NCI-H748 treated with DMSO at 0.1 percent for 48 hours (cell line): ENCODE results near the gene SPATA6L.
"Not testable (repeated sequence)": the region's sequence is repeated elsewhere in the genome, so short reads cannot be mapped to it uniquely, and the experiment has no call there.

Experiments
- DNase-seq: peaks from one replicate; lab custom pipeline; 2025; lab: John Stamatoyannopoulos, UW

The SPATA6L gene

DNA sequence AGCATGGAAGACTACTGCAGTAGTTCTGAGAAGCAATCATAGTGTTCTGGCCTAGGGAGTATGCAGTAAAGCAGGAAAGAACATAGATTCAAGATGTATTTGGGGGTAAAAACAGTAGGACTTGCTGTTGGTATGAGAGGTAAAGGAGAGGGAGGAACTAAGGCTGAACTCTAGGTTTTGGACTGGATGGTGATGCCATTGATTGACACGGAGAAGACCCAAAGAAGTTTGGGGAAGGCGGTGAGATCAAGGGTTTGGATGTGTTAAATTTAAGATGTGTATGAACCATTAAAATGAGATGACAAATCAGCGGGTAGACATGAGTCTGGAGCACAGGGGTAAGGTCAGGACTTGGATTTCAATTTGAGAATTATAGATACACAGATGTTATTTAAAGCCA lies 11.1 kb upstream of the SPATA6L start:
- no peak for DNase-seq

DNA sequence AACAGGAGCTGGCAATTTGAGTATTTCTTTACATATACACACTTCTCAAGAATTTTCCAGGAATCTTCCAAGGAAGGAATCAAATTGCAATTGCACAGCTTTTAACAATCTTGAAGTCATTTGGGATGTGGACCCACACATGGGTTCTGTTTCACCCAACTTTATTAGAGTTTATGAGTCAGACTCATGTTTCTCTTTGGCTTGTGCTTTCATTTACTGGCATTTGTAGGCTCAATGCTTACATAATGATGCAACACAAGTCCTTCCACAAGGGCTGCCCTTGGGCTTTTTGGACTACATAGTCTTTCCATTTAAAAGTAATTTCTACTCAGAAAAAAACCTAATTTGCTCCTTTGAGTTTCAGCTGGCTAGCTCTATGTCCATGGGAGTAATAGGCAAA lies 8.5 kb upstream of the SPATA6L start:
- no peak for DNase-seq

DNA sequence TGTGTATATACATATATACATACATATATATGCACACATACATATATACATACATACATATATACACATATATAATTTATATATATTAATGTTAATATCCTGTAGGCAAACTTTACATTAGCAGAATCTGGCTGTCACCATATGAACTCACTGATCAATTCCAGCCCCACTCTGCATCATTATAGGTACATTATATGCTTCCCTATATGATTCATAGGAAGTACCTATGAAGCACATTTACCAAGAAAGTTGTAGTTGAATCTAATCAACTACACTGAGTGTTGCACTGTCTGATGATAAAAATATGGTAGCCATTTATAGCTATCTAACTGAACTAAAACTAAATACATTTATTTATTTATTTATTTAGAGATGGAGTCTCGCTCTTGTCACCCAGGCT lies 5.5 kb upstream of the SPATA6L start:
- no peak for DNase-seq

DNA sequence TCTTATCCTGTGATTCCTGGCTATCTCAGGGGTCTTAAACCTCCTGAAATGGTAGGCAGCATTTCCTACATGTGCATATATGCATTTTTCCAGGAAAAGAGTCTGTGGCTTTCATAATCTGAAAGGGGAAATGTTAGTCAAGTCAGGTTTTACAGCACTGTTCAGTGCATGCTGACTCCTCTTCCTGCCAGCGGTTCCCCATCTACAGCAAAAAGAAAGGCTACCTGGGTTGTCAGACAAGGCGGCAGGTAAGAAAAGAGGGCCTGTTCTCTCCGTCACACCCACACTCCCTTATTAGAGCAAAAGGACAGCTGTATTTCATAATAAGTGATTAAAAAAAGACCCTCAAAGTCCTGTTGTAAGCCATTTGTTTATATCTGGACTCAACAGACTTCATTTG lies 4.3 kb upstream of the SPATA6L start:
- no peak for DNase-seq

DNA sequence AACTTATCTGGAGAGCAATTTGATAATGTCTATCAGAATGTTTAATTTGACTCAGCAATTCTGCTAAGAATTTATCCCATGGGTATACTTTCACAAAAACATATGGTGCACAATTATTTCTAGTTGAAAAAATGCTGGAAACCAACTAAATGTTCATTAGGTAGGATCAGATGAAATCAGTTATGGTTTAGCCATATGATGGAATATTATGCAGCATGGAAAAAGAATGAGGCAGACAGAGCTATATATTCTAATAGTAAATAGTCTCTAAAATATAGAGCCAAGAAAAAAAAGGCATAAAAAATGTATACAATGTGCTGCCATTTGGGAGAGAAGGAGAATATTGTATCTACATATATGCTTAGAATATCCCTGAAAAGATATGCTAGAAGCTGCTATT lies 3.6 kb upstream of the SPATA6L start:
- no peak for DNase-seq

DNA sequence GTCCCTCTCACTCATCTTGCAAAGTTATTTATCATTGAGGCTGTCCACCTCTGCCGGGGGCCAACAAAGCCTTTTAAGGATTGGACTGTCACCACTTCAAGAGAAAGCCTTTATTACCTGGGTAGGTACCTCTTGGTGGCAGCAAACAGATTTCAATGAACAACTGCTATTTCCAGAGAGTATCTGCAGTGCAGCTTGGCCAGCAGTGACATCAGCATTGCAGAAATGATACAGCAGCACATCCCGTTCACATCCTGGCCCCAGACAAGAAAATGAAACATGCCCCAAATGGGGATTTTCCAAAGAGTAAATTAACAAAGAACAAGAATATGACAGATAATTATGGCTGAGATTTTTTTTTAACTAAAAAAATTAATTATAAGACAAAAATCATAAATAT lies 2.3 kb upstream of the SPATA6L start:
- no peak for DNase-seq

DNA sequence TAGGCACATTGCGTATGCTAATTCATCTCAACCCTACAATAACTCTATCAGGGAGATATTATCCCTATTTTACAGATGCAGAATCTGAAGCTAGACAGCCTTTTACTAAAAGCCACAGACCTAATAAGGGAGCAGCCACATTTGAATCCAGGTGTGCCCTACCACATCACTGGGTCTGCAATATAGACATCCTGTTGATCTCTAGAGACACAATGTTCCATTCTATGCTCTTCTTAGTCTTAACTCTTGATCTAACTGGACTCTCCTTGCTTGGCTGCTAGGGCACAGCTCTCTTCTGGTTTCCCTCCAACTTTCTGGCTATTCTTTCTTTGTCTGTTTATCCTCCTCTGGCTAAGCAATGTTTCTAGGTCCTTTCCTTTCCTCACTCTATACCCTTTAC lies 1.4 kb upstream of the SPATA6L start:
- DNase-seq: no peak

DNA sequence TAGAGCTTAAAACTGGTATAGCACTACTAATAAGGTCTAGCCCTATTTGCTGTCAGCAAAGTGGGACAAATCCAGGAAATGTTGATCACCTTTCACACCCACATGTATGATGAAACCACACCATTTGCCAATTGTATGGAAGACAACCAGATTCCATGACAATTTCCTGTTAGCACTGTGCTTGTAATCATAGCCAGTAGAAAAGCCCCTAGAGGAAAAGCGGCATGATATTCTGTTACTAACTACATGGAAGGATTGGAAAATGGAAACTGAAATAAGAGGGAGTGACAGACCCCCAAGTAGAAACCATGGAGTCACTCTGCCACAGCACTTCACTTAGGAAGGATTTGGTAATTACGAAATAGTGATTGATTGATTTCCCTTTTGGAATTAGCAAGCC lies 923 bp downstream of the SPATA6L start:
- peak; percentile 24 for DNase-seq

DNA sequence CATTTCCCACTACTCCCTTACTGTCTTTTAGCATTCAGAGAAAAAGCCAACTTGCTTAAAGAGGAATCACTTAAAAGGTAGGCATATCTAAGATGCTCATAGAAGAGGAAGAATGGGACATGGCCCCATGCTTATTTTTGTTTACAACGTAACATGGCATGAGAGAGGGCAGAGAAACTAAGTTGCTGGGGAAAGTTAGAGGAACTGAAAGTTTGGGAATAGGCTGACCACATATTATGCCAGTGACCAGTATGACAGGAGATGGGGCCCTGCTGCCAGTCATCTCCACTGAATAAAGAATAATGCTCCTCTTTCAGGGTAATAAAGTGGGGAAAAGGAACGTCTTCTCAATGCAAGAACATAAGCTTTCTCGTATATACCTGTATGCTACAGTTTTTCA lies 2.3 kb downstream of the SPATA6L start:
- no peak for DNase-seq

DNA sequence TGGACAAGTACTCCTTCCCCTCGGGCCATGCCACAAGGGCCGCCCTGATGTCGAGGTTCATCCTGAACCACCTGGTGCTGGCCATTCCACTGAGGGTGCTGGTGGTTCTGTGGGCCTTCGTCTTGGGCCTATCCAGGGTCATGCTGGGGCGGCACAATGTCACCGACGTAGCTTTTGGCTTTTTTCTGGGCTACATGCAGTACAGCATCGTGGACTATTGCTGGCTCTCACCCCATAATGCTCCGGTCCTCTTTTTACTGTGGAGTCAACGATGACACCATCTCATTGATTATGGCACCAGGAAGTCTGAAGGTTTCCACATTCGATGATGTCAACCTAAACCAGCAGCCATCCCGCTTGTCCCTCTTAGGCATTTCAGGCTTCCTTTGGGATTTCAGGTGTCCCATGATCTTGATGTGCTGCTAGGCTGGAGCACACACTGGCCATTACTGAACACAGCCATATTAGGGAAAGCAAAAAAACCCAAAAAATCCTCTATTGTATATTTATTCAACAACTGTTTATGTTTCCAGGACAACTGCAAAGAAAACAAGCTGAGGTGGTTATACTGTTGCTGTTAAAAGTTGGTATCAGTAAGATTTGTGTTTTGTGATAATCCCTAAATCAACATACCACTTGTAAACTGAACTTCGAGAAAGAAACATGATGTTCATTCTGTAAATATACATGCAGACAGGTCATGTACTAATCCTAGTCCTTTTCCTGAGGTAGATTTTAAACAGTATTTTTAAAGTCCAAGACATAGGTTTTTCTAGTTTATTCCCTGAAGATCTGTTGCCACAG lies 3.1 kb downstream of the SPATA6L start:
- DNase-seq: no peak

DNA sequence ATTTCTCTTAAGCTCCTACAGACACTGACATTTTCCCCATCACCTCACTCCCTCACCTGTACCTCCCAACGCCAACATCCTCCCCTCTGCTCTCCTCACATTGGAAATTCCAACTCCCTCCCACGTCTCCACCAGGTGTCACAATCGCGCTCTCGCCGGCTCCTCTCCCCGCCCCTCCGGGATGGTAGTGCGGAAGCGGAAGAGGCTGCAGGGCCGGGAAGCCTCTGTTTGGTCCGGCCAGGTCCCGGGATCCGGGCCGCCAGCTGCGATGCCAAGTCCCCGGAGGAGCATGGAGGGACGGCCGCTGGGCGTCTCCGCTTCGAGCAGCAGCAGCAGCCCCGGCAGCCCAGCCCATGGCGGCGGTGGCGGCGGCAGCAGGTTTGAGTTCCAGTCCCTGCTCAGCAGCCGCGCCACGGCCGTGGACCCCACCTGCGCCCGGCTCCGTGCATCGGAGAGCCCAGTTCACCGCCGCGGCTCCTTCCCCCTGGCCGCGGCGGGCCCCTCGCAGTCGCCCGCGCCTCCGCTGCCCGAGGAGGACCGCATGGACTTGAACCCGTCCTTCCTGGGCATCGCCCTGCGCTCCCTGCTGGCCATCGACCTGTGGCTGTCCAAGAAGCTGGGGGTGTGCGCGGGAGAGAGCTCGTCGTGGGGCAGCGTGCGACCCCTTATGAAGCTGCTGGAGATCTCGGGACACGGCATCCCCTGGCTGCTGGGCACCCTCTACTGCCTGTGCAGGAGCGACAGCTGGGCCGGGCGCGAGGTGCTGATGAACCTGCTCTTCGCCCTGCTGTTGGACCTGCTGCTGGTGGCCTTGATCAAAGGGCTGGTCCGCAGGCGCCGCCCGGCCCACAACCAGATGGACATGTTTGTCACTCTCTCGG lies 3.9 kb downstream of the SPATA6L start, which contains the start of gene PLPP6:
TSS of gene PLPP6 (plus strand) at position 187 of the 881 bp plus-strand sequence. CDS start at position 269, 82 bp downstream.
- peak; percentile 89 for DNase-seq

DNA sequence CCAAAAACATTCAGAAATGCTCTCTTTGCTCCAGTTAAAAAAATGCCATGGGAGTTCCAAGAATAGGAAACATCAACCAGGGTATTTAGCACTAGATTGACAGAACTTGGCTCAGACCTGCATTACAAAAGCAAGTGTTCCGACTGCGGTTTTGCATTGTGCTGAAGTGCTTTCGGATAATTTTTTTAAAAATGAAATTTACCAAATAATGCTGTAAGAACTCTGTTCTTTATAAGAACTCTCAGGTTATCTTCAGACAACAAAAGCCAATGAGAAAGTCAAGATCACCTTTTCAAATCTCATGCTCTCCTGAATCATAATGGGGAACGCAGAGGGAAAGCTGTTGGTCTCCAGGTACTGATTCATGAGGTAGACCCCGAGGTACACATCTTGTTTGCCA lies 4.7 kb downstream of the SPATA6L start:
- no peak for DNase-seq

DNA sequence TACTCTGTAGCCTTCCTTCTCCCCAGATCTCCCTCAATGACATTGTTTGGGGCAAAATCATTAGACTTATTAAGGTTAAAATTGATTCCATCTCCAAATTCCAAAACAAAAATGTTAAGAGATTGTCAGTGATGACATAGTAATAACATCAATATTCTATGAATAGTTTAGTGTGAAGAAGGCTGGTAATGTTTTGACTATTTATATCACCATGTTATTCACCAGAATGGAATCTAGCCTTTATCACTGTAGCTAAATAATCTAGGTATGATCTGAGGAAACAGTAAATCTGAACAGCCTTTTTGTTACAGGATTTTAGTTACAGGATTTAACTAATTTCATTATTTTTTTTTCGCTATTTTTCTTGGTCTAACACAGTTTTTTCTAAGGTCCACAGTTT lies 5.1 kb downstream of the SPATA6L start:
- DNase-seq: no peak

DNA sequence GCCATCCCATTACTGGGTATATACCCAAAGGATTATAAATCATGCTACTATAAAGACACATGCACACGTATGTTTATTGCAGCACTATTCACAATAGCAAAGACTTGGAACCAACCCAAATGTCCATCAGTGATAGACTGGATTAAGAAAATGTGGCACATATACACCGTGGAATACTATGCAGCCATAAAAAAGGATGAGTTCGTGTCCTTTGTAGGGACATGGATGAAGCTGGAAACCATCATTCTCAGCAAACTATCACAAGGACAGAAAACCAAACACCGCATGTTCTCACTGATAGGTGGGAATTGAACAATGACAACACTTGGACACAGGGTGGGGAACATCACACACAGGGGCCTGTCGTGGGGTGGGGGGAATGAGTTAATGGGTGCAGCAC lies 5.6 kb downstream of the SPATA6L start:
- DNase-seq: not testable (repeated sequence)

DNA sequence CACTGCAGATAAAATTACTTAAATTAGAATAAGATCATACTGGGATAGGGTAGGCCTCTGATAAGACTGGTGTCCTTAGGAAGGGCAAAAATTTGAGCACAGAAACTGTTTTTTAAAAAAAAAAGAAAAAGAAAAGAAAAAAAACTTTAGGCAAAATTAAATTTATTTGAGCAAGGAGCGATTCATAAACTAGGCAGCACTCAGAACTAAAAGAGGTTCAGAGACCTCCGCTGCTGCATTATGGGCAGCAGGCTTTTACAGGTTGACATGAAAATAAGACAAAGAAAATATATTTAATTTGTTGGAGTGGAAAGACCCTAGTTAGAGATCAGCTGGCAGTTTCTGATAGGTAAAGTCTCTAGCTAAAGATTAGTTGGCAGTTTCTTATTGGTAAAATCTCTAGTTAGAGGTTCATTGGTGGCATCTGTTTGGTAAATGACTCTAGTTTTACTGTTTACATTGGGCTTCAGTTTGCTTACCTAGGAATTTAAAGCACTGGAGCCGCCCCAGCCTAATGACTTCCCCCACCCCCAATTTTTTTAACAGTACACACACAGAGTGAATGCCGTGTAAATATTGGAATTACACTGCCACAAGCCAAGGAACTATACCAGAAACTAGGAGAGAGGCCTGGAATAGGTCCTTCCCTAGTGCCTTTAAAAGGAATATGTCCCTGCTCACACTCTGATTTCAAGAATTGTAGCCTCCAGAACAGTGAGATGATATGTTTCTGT lies 8.7 kb downstream of the SPATA6L start:
- peak; percentile 2 for DNase-seq

DNA sequence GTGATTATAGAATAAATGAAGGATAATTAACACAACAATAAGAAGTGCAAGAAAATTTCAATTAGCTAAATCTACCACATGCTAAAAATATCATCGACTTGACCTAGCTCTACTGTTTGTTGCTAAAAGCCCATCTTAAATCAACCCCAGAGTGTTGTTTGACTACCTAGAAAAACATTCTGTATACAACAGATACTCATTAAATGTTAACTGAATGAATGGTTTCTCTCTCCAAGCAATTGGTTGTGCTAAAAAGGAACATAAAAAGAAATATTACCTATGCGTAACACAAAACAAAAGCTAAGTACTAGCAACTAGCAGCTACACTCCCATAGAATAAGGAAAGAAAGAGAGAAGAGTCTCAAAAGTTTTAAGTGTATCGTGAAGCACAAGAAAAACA lies 9.7 kb downstream of the SPATA6L start:
- DNase-seq: no peak

DNA sequence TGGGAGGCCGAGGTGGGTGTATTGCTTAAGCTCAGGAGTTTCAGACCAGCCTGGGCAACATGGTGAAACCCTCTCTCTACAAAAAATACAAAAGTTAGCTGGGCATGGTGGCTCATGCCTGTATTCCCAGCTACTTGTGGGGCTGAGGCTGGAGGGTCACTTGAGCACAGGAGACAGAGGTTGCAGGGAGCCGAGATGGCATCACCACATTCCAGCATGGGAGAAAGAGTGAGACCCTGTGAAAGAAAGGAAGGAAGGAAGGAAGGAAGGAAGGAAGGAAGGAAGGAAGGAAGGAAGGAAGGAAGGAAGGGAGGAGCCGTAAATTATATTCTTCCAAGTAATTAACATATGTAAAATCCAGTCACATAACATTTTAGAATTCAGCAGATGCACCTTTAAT lies 10.1 kb downstream of the SPATA6L start:
- DNase-seq: not testable (repeated sequence)

DNA sequence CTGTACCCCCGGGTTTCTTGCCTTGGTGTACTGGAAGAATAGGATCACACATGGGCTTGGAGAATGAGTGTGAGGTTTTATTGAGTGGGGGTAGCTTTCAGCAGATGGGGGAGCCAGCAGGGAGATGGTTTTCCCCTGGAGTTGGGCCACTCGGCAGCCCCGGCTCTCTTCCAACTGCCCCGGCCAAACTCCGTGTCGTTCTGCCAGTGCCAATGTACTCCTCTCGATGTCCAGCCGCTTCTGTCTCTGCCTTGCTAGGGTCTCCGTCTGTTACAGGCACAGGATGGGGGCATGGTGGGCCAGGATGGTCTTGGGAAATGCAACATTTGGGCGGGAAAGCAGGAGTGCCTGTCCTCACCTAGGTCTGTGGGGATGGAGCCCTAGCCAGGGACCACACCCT lies 11.7 kb downstream of the SPATA6L start:
- DNase-seq: no peak

DNA sequence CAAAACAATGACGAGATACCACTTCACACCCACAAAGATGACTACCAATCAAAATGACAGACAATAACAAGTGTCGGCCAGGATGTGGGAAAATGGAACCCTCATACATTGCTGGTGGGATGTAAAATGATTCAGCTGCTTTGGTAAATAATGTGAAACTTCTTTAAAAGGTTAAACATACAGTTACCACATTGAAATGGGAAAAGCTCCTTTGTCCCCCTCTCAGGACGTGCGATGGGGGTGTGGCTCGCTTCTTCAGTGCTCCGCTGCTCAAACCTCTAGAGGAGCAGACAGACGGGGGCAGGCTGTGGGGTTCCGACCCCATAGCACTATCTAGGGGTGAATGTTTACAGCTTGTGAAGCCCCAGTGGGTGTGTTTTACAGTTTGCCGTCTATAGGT lies 12.2 kb downstream of the SPATA6L start:
- no peak for DNase-seq

DNA sequence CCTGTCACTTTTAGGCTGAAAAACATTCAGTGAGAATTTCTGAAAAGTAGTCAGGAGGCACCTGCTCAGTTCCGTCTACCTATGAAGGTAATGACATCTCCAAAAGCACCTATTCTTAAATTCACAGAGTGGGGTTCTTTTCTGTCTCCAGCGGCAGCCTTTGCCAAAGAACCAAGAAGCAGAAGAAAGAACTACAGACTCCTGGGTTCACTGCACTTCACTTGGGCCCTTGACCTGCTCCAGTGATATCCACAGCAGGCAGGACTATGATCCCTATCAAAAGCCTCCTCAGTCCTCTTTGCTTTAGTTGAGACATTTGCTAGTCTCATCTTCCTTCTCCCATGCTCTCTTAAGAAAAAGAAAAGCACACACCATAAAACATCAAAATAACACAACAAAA lies 23.9 kb downstream of the SPATA6L start:
- no peak for DNase-seq

DNA sequence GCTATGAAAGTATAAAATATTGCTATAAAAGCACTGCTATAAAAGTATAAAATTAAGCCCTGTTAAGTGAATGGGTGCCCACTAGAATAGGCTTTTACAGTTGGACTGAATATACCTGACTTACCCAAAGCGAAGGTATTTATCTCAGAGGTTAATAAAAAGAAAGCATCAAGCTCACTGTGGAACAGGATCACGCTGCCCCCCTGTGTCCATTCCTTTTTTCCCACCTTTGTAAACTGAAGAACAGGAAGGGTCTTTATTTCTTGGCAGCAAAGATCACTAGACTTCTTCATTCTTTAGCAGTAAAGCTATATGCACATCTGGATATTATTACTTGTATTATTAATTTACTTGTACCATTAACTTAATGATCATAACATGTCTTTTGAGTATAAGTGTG lies 26.3 kb downstream of the SPATA6L start:
- peak; percentile 62 for DNase-seq

DNA sequence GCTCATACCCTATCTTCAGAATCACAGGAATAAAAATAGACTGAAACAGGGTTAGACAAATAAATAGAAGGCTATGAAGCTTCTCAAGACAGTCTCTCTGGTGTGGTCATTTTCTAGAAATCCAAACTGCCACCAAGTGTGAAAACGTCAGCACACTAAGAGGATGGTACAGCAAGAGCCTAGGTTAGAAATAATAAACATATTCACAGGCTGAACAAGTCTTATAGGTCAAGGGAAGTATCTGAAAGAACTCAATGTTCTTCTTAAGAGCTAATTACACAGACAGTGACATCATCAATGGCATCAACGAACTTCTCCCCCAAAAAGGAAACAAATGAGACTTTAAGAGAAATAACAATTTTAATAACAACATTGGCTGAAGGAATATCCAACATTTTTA lies 26.9 kb downstream of the SPATA6L start:
- no peak for DNase-seq

DNA sequence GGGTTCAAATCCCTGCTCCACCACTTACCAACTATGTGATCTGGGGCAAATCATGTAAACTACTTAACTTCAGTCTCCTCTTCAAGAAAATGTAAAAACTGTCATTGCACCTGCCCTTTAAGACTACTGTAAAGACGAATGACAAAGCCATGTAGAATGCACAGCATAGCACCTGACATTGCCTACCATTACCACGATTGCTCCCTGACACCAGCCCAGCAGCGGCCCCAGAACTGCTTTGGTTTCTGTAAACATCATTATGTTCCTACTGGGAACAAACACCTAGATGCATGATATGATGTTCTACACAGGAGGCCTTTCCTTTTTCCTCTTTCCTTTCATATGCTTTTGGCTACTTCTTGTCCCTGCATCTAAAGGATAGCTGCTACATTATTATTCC lies 27.3 kb downstream of the SPATA6L start:
- no peak for DNase-seq
